ENCODE data around the gene LSS. TPM values are rescaled to one million over a fixed set of nuclear protein-coding genes. Genes with fewer than 3 reads are reported as not detected.

The LSS gene
- polyA plus RNA-seq, result 13.5 TPM

- Mint-ChIP-seq H3K27me3 (no peaks in the 10 kb centered on the region), H3K4me3 (peak within 1 kb of the TSS; percentile 62 to 100 (median 94)), H3K36me3 (peaks cover 1% of the 10 kb centered on the region), H3K4me1 (peaks cover 23 to 37% (median 23%) of the 10 kb centered on the region in 3 donors), H3K27ac (peak within 1 kb of the TSS; percentile 75 to 92 (median 83)), H3K9me3 (peaks cover 0 to 6% (median 0%) of the 10 kb centered on the region in 3 donors)
These were observed at the start of gene LSS for GRCh38 chr21:46228345-46229051. LSS (minus strand) TSS chr21:46228774; CDS start chr21:46228745, 29 bp downstream.

GRCh38 chr21:46274797-46275390, 46.3 kb upstream of the LSS start:
- H3K4me1 Mint-ChIP-seq, result peaks cover 2 to 5% (median 4%) of the 10 kb centered on the region in 3 donors
- no peaks in the 10 kb centered on the region for H3K9me3 Mint-ChIP-seq
- no peak overlapping the region for H3K27ac Mint-ChIP-seq
- H3K27me3 Mint-ChIP-seq, result no peaks in the 10 kb centered on the region
- peaks cover 8% of the 10 kb centered on the region for H3K36me3 Mint-ChIP-seq
- no peak overlapping the region for H3K4me3 Mint-ChIP-seq

GRCh38 chr21:46273341-46273740, 44.8 kb upstream of the LSS start:
- peaks cover 7% of the 10 kb centered on the region for H3K36me3 Mint-ChIP-seq
- H3K27me3 Mint-ChIP-seq, result no peaks in the 10 kb centered on the region
- peak overlapping the region in 2 of 3 donors; percentile 53 to 72 for H3K27ac Mint-ChIP-seq
- H3K4me1 Mint-ChIP-seq, result peaks cover 2 to 5% (median 4%) of the 10 kb centered on the region in 3 donors
- H3K4me3 Mint-ChIP-seq, result no peak overlapping the region
- no peaks in the 10 kb centered on the region for H3K9me3 Mint-ChIP-seq

- Mint-ChIP-seq H3K4me3 (no peak overlapping the region), H3K9me3 (no peaks in the 10 kb centered on the region), H3K27ac (no peak overlapping the region), H3K4me1 (no peaks in the 10 kb centered on the region), H3K27me3 (no peaks in the 10 kb centered on the region), H3K36me3 (peaks cover 7% of the 10 kb centered on the region)
These were observed 40.9 kb upstream of the LSS start for GRCh38 chr21:46269466-46269865.

- Mint-ChIP-seq H3K9me3 (no peaks in the 10 kb centered on the region), H3K4me1 (no peaks in the 10 kb centered on the region), H3K27ac (no peak overlapping the region), H3K36me3 (peaks cover 9% of the 10 kb centered on the region), H3K4me3 (no peak overlapping the region), H3K27me3 (no peaks in the 10 kb centered on the region)
These were observed 39.8 kb upstream of the LSS start for GRCh38 chr21:46268371-46268770.

- Mint-ChIP-seq H3K27me3 (no peaks in the 10 kb centered on the region), H3K27ac (no peak overlapping the region), H3K36me3 (peaks cover 7% of the 10 kb centered on the region), H3K9me3 (no peaks in the 10 kb centered on the region), H3K4me1 (no peaks in the 10 kb centered on the region), H3K4me3 (no peak overlapping the region)
These were observed 38.4 kb upstream of the LSS start for GRCh38 chr21:46266946-46267345.

GRCh38 chr21:46265736-46266525, 37.4 kb upstream of the LSS start:
- peak overlapping the region in 1 of 3 donors; percentile 82 for H3K27ac Mint-ChIP-seq
- peaks cover 7% of the 10 kb centered on the region for H3K36me3 Mint-ChIP-seq
- no peaks in the 10 kb centered on the region for H3K27me3 Mint-ChIP-seq
- no peak overlapping the region for H3K4me3 Mint-ChIP-seq
- H3K9me3 Mint-ChIP-seq, result no peaks in the 10 kb centered on the region
- H3K4me1 Mint-ChIP-seq, result no peaks in the 10 kb centered on the region

- H3K4me3 Mint-ChIP-seq, result no peak overlapping the region
- no peaks in the 10 kb centered on the region for H3K9me3 Mint-ChIP-seq
- no peak overlapping the region for H3K27ac Mint-ChIP-seq
- H3K4me1 Mint-ChIP-seq, result no peaks in the 10 kb centered on the region
- H3K36me3 Mint-ChIP-seq, result peaks cover 7% of the 10 kb centered on the region
- H3K27me3 Mint-ChIP-seq, result no peaks in the 10 kb centered on the region
These were observed 36.1 kb upstream of the LSS start for GRCh38 chr21:46264690-46265144.

GRCh38 chr21:46264046-46264689, 35.6 kb upstream of the LSS start:
- Mint-ChIP-seq H3K27ac (no peak overlapping the region), H3K36me3 (peaks cover 7% of the 10 kb centered on the region), H3K4me3 (no peak overlapping the region)

GRCh38 chr21:46256501-46256994, 28.0 kb upstream of the LSS start:
- Mint-ChIP-seq H3K27me3 (no peaks in the 10 kb centered on the region), H3K9me3 (peaks cover 0 to 2% (median 0%) of the 10 kb centered on the region in 3 donors), H3K36me3 (peaks cover 4% of the 10 kb centered on the region), H3K4me1 (peaks cover 9 to 20% (median 19%) of the 10 kb centered on the region in 3 donors), H3K27ac (peak overlapping the region in 1 of 3 donors; percentile 31), H3K4me3 (no peak overlapping the region)

More at GRCh38 chr21:46264046-46264689, 35.6 kb upstream of the LSS start:
- no peaks in the 10 kb centered on the region for H3K27me3 Mint-ChIP-seq
- no peaks in the 10 kb centered on the region for H3K4me1 Mint-ChIP-seq
- H3K9me3 Mint-ChIP-seq, result no peaks in the 10 kb centered on the region

GRCh38 chr21:46255758-46256337, 27.3 kb upstream of the LSS start:
- Mint-ChIP-seq H3K4me3 (peak overlapping the region in 1 of 4 donors; percentile 3), H3K36me3 (peaks cover 4% of the 10 kb centered on the region), H3K4me1 (peaks cover 9 to 21% (median 19%) of the 10 kb centered on the region in 3 donors), H3K9me3 (peaks cover 0 to 2% (median 0%) of the 10 kb centered on the region in 3 donors), H3K27ac (no peak overlapping the region), H3K27me3 (no peaks in the 10 kb centered on the region)

- Mint-ChIP-seq H3K9me3 (peaks cover 0 to 2% (median 0%) of the 10 kb centered on the region in 3 donors), H3K4me1 (peaks cover 9 to 28% (median 24%) of the 10 kb centered on the region in 3 donors), H3K4me3 (no peak overlapping the region), H3K36me3 (peaks cover 4% of the 10 kb centered on the region), H3K27me3 (no peaks in the 10 kb centered on the region), H3K27ac (peak overlapping the region; percentile 44 to 95 (median 79))
These were observed 26.6 kb upstream of the LSS start for GRCh38 chr21:46255166-46255565.

GRCh38 chr21:46254208-46254975, 25.8 kb upstream of the LSS start:
- peak overlapping the region in 3 of 4 donors; percentile 31 to 85 (median 48) for H3K4me3 Mint-ChIP-seq
- H3K36me3 Mint-ChIP-seq, result peaks cover 6% of the 10 kb centered on the region
- peaks cover 9 to 32% (median 24%) of the 10 kb centered on the region in 3 donors for H3K4me1 Mint-ChIP-seq
- H3K9me3 Mint-ChIP-seq, result peaks cover 0 to 2% (median 0%) of the 10 kb centered on the region in 3 donors
- no peaks in the 10 kb centered on the region for H3K27me3 Mint-ChIP-seq
- peak overlapping the region in 2 of 3 donors; percentile 95 for H3K27ac Mint-ChIP-seq
